Stimulated activated CD4-positive, alpha-beta T cell treated with anti-CD3 and anti-CD28 coated beads, Interleukin-15, amount 100 ng/mL, for 1 hour (primary cell): Measurements from ENCODE around the gene ARL10.
A peak's percentile ranks its signal among the peaks of the same experiment; 100 is the strongest.

Source experiments
- DNase-seq, 2 donors: peaks; one replicate each; pipeline ENCODE4 v3.0.0-alpha.2; 2020; ENCODE audit warnings: low read depth in 1 of 2, low spot score in 1 of 2

ARL10 gene, protein sequence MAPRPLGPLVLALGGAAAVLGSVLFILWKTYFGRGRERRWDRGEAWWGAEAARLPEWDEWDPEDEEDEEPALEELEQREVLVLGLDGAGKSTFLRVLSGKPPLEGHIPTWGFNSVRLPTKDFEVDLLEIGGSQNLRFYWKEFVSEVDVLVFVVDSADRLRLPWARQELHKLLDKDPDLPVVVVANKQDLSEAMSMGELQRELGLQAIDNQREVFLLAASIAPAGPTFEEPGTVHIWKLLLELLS

DNA sequence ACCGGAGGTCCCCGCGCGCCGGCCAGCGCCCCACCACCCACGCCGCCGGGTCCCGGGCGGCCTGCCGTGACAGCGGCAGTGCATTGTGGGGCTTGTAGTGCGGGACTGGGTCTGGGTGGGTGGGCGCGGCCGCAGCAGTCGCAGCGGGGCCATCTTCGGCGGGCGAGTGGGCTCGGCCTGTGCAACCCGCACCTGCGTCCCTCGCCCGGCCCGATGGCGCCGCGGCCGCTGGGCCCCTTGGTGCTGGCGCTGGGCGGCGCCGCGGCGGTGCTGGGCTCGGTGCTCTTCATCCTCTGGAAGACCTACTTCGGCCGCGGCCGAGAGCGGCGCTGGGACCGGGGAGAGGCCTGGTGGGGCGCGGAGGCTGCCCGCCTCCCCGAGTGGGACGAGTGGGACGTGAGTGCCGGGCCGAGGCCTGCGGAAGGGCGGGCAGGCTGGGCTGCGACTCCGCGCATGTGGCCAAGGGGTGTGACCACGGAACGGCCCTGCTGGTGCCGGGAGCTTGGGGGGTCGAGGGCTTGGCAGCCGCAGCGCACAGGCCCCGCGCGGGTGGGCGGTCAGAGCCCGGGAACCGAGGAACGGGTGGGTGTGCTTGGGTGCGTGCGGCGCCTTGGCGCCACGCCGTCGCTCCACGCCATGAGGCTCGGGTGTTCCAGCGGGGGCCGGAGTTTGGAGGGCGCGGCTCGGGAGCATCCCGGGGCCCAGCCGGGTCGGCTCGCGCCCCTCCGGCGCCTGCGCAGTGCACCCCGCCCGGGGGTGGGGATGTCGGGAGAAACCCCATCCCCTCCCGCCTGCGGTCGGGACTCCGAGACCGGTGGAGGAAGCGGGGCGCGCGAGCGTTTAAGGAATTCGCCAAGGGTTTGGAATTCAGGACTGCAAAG, at the start of gene ARL10:
Gene ARL10 (plus strand): TSS at position 137 of the 881 bp plus-strand sequence. CDS start 77 bp downstream, at position 214.
- peak in 1 of 2 donors; percentile 49 for DNase-seq

DNA sequence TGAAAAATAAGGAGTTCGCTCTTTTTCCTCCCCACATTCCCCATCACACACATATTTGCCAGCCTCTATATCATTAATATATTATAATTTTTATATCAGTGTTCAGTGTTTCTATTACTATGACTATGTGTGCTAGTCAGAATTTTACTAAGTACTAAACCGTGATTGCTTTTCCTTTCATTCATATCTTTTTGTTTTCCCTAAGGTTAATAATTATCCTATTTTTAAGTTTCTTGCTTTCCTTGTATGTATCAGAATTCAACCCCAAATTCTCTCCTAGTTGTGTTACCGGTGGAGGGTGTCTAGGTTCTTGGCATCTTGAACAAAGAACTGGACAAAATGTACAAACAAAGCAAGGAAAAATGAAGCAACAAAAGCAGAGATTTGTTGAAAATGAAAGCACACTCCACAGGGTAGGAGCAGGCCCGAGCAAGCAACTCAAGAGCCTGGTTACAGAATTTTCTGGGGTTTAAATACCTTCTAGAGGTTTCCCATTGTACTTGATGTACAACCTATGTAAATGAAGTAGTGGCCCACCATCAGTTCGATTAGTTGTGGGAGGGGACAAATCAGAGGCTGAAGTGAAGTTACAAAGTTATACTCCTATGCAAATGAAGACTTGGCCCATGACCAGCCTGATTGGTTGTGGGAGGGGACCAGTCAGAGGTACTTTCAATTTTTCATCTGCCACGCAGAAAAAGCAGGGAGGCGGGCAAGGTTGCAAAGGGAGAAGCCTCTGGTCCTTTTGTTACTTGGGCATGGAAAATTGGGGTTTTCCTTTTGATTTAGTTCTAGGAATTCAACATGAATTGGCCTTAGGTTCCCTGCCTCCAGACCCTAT, 47.5 kb upstream of the ARL10 start:
- no peak for DNase-seq

DNA sequence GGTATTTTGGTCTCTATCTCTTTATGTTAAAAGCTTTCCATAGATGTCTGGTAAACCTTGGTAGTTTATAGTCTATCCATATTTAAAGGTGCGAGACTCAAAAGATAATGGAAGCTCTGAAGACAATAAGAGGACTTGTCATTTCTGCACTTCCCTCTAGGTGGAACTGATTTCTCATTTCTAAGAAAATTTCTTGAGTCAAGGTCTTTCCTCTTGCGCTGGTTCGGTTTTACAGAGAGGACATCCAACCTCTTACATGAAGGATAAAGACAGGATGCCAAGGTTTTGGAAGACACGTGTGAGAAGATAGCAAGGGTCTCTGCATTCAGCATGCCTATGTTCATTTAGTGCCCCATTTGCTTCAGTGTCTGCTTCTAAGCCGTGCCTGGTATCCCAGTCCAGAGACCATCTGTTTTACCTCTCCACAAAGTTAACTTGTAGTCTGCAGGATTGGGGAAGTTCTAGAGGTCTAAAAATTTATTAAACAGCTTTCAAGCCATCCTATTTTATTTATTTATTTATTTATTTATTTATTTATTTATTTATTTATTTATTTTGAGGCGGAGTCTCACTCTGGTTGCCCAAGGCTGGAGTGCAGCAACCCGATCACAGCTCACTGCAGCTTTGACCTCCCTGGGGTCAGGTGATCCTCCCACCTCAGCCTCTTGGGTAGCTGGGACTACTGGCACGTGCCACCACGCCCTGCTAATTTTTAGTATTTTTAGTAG, 45.3 kb upstream of the ARL10 start:
- DNase-seq: no peak

DNA sequence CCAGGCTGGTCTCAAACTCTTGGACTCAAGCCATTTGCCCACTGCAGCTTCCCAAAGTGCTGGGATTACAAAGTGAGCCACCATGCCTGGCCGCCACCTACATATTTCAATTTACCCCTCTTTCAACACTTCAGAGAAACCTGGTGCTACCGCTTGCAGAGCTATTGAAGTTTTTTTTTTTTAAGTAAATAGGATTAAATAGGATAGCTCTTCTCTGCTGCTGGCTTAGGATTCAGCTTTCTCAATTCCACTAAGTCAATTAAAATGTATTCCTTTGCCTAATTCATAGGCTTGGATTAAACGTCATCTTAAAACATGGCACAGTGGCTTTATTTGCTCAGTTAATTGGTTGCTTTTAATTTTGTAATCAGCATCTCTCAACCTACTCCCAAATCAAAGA, 44.7 kb upstream of the ARL10 start:
- DNase-seq: no peak

DNA sequence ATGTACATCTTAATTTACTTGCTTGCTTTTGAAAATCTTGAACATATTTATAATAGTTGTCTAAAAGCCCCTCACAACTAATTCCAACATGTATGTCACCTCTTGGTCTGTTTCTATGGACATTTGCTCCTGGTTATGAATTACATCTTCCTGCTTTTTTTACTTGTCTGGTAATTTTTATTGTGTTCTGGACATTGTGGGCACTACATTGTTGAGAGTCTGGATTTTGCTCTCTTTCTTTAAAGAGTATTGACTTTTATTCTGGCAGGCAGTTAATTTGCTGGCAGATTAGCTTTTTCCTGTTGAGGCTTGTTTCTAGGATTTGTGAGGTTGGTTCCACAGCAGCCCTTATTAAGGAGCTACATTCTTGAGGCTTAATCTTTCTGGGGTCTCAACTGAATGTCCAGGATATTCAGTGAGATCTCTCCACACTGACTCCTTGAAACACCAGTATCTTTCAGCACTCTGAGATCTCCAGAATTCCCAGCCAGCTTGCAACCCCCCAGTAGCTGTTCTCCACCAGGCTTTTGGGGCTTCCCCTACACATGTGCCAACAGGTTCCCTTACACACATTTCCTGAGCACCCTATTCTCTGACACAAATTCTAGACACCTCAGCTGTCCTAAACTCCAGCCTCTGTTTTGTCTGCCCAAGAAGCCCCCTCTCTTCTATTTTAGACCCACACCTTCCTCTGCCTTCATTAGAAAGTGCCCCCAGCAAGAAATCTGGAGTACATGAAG, 31.1 kb upstream of the ARL10 start:
- DNase-seq: no peak

DNA sequence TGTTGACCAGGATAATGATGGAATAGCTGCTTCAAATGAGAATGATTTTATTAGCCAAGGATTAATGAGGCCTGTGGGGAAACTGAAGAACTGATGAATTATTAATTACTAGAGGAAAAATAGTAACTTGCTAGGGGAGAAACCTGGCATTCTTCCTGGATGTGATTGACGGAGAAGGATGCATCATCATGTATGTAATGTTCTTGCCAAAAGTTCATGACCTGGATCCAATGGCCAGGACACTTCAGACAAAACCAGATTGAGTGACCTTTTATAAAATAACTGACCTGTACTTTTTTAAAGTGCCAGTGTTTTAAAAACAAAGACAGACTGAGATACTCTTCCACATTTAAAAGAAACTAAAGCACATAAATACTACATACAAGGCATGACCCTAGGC, 27.4 kb upstream of the ARL10 start:
- DNase-seq: no peak

DNA sequence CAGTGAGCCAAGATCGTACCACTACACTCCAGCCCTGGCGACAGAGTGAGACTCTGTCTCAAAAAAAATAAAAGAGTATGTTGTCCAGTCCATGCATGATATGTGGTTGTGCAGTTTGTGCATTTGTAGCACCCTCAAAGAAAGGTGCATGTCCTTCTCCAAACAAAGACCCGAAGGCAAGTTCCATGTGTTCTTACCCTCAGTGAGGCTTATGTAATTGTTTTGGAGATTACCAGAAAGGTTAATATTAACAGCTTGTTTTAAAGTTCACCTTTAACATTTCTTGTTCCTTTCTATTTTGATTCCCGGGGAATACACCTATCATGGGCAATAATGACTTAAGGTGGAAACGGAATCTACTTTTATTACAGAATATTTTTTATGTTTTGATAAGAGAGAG, 26.0 kb upstream of the ARL10 start:
- no peak for DNase-seq

DNA sequence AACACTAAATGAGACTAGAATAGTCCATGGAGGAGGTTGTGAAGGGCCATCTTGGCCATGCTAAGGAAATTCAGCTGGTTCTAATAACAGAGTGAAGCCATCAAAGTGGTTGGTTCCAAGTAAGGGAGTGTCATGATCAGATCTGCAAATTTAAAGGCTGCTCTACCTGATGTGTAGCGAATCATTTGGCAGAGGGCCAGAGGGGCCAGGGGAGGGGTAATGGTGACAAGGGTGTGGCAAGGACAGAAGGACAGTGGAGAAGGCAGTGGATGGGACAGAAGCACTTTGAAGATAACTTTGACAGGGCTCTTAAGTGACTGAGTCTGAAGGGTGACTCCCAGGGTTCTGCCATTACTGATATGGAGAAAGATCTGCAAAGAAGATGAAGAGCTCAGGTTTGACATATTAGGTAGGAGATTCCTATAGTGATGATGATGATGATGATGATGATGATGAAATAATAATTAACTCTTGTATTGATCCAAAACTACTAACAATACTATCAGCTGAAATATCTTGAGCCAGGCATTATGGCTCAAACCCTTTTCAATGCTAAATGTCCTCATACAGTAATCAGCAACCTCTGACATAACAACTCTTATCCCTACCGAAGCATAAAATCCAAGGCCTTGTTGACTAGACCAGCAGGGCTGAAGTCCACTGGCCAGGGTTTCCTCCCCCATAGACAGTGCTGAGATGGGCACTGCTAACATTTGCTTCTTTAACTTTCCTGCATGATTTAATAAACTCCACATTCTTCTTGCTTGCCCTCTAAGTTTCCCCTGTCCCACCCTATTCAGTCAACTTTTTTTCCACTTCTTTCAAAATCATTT, 23.7 kb upstream of the ARL10 start:
- DNase-seq: no peak

DNA sequence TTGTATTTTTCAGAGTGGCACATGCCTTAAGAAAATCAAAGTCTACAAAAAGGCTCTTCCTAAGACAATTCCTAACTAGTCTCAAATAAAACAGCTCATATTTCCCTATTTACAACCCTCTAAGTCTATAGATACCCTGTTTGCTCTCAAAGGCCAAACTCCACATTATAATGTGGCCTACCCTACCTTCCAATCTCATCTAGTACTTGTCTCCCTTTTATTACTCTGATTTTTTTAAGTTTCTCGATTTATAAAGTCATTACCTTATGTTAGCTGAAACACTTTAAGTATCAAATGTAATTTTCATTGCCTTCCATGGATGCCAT, 23.2 kb upstream of the ARL10 start:
- DNase-seq: no peak

DNA sequence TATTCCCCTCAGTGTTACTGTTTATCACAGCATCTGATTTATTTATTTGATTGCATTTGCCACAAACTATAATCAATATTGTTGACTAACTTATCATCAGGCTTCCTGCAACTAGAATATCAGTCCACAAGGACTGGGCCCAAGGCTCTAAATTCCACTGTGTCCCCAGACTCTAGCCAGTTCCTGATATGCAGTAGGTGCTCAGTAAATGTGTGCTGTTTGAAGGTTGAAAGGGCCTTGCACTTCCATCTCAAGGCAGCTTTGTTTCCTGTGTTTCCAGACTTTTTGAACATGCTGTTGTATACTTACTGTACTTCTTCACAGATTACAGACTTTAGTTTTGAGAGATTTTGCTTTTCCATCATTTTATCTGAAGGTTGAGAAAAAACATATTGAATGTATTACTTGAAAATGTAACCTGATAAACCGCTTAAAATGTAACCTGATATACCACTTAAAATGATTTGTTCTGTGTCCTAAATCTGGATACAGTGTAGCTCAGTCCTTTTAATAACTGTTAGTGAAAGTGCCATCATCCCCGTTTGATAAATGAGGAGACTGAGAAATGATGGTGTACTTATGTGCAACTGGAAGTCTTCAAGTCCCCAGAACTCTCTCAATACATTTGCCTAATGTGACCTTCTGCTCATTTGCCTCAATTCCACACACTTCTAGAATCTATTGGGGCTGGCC, 22.4 kb upstream of the ARL10 start:
- DNase-seq: no peak

DNA sequence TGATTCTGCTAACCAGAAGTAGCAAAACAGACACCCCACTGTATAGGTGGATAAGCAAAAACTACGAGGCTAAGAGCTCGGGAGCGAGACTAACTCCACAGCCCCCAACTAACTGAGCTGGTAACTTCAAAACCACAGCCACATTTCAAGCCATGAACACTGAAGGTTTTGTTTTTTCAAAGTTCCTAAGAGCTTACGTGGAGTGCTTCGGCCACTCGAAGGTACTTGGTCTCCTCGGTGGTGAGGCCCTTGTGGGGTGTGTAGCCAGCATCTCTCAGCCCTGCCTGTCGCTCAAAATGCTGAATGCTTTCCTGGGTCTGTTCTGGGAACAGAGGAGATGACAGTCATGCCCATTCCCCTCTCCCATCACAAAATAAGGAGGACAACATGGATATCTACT, 14.9 kb upstream of the ARL10 start:
- DNase-seq: no peak

DNA sequence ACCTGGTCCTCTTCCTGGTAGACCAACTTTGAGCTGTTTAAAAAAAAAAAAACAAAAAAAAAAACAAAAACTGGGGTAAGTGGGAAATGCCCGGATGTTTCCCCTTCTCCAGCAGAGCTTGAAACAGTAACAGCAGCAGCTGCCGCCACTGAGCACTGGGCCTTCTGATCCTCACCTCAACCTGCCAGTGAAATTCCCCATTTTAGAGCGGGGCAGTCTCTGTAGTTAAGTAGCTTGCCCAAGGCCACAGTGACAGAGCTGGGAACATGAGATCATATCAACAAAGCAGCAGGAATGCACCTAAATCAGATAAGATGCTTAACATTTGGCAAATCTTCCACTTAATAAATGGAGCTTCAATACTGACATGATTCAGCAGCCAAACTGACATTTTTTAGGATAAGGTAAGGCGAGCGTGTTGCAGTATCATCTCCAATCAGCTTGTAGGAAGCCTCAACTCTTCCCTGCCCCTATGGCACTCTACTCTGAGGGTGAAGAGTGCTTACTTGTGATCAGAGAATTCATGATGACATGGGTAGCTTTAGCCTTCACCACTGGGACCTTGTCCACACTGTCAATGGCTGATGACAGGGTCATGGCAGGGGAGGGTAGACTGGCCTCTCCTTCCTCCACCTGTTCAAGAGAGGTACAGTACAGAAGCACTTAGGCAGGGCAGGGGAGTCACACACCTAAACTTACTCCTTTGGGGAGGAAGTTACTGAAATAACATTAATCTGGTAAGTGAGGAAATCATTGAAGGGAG, 13.0 kb upstream of the ARL10 start:
- DNase-seq: no peak

DNA sequence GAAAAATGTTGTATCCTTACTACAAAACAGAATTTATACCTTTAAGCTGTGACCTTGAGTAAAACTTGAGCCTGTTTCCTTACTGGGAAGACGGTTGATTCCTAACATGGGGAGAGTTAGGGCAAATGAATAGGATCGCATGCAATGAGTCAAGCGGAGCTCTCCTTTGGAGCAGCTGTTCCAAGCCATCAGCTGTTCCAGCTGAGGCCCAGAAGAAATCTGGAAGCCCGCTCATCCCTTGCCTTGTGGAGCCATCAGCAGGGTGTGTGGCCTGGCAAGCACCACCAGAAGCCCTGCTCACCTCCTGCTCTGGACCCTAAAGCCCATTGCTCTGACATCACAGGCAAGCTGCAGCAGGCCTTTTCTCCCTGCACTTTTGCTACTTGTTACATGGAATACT, 11.8 kb upstream of the ARL10 start:
- DNase-seq: no peak

DNA sequence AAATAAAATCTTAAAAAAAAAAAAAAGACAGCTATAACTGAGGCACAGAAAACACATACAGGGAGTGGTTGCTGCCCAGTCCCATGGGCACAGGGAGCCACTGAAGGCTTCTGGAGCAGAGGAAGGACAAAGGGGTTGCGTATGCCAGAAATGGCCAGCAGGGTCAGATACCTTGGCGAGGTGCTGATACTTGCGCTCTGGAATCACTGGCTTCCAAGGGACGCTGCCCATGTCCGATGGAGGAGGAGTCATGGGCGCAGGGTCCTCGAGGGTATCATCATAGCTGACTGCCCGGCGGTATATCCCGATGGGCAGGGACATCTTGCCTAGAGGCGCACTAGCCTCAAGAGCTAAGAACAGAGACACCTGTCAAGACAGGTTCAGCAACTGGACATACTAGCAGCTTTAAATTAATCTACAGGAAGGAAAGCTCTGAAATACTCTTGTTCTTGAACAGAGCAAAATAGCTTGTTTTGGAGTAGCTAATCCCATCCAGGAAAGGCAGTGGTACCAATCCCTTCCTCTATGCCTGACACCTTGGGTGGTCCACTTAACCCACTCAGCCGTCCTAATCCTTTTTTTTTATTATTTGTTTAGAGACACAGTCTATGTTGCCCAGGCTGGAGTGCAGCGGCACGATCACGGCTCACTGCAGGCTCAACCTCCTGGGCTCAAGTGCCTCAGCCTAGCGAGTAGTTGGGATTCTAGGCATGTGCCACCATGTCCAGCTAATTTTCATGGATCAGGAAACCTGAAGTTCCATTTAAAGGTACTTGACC, 9.7 kb upstream of the ARL10 start:
- DNase-seq: no peak

DNA sequence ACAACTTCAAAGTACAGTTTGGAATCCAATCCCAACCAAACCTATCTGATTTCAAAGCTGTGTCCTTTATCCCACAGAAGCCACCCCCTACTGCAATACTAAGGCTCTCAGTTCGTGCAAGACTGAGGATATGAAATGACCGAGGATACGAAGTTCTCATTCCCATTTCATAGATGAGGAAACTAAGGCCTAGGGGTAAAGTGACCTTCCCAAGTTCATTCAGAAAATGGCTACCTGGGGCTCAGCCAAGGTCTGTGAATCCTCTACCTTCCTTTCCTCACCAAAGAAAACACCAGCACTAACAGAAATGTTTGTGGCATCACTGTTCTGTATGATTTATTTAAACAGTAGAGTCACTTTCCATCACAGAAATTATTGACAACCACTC, 9.1 kb upstream of the ARL10 start:
- DNase-seq: no peak

DNA sequence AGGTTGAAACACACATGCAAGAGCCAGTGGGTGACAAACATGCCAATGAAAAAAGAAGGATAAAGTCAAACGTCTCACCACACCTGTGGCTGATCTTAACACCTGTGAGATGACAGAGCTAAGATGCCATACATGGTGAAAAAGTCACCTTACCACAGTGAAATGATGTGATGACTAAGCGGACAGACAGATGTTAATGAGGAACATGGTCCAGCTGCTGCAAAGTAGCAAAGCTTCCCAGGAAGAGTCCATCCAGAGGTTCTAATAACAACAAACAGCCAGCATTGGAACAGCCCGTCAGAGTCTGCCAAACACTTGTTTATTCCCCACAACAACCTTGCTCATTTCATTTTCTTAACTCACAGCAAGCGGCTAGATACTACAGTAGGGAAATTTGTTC, 5.6 kb upstream of the ARL10 start:
- no peak for DNase-seq

DNA sequence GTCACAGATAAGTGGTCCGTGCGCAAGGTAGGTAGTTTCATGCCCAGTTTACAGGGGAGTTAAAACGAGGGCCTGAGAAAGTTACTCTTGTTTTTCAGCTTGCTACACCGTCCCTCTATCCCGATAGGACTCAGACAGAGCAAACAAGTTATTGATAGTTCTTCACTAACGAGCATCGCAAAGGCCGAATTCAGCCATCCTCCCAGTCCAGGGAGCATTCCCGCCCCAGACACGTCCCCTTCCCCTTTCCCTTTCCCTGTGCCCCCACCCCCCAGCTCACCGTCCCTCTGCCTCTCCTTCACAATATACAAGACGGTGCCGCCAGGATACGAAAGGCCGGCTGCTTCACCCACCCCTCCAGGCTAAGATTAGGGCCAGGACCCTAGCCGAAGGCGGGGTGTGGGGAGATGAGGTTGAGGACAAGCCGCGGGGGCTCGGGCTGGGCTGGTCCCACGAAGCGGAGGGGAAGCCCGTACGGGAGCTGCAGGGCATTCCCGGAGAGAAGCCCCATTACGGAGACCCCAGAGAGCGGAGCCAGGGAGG, 4.3 kb upstream of the ARL10 start:
- DNase-seq: no peak
